A673 (cell line): ENCODE measurements around the gene KIF17. TPM values are rescaled to one million over a fixed set of nuclear protein-coding genes. Genes with fewer than 3 reads are reported as not detected.

Experiments used
- BruUV-seq: library from RNA; stranded (reverse); fragments of 400-500 nt; replicated peaks from 2 replicates; lab custom pipeline; 2021; lab: Mats Ljungman, UMichigan
- CTCF ChIA-PET: fragments of 300-600 bp; sonication (Branson Sonifier 250); formaldehyde crosslinking; loops from one replicate; lab custom pipeline; 2022; ENCODE audit warnings: antibody characterized with exemption; lab: Charles Lee
- POLR2A ChIA-PET: fragments of 300-600 bp; sonication (Branson Sonifier 250); formaldehyde crosslinking; loops from one replicate; lab custom pipeline; 2022; ENCODE audit warnings: antibody characterized with exemption; ENCODE audit not compliant: low non-redundant PET; lab: Charles Lee
- DNase-seq: peaks from one replicate; pipeline ENCODE4 v3.0.0-alpha.2; 2015; ENCODE audit warnings: low spot score
- H3K27ac ChIP-seq: fragments of 200-600 bp; sonication (generic); 2 replicates; pipeline ENCODE4 v1.5.1; 2016; ENCODE audit warnings: mixed run types, low read depth, mild to moderate bottlenecking, mixed read lengths, antibody characterized with exemption, low read length; ENCODE audit not compliant: poor library complexity, severe bottlenecking
- H3K27me3 ChIP-seq: fragments of 200-600 bp; sonication (generic); replicated peaks from 2 replicates; pipeline ENCODE4 v1.6.1; 2017; ENCODE audit warnings: mixed run types, low read depth, mild to moderate bottlenecking, mixed read lengths, antibody characterized with exemption, low read length; ENCODE audit not compliant: insufficient read depth, poor library complexity
- H3K36me3 ChIP-seq: fragments of 200-600 bp; sonication (generic); 2 replicates; pipeline ENCODE4 v1.6.1; 2016; ENCODE audit warnings: mixed run types, mild to moderate bottlenecking, mixed read lengths, antibody characterized with exemption, low read length; ENCODE audit not compliant: insufficient read depth, poor library complexity, severe bottlenecking
- H3K4me1 ChIP-seq: fragments of 200-600 bp; sonication (generic); 2 replicates; pipeline ENCODE4 v1.6.1; 2017; ENCODE audit warnings: mixed run types, mild to moderate bottlenecking, mixed read lengths, antibody characterized with exemption, low read length; ENCODE audit not compliant: insufficient read depth, poor library complexity, severe bottlenecking
- H3K4me3 ChIP-seq: fragments of 200-600 bp; sonication (generic); 2 replicates; pipeline ENCODE4 v1.5.1; 2016; ENCODE audit warnings: low read depth, mixed run types, mild to moderate bottlenecking, mixed read lengths, low read length; ENCODE audit not compliant: poor library complexity, severe bottlenecking
- H3K9me3 ChIP-seq: fragments of 200-600 bp; sonication (generic); 2 replicates; pipeline ENCODE4 v1.6.1; 2016; ENCODE audit warnings: mixed run types, low read depth, mild to moderate bottlenecking, mixed read lengths, antibody characterized with exemption, low read length; ENCODE audit not compliant: poor library complexity, severe bottlenecking
- CTCF ChIP-seq: fragments of 300-800, 200-600 bp; sonication (generic); conservative IDR thresholded peaks from 2 replicates; pipeline ENCODE4 v1.5.1; 2017; ENCODE audit warnings: low read depth, mild to moderate bottlenecking, antibody characterized with exemption, low read length, moderate library complexity, mixed read lengths
- EZH2 ChIP-seq: fragments of 200-600 bp; sonication (generic); IDR thresholded peaks from 2 replicates; pipeline ENCODE4 v1.6.1; 2017; ENCODE audit warnings: borderline replicate concordance, low read depth, mild to moderate bottlenecking, mixed read lengths, antibody characterized with exemption, low read length; ENCODE audit not compliant: poor library complexity, severe bottlenecking
- intact Hi-C: fragments of 100-400 bp; cut with micrococcal nuclease; formaldehyde crosslinking; loops from one replicate; pipeline ENCODE4 v1.10.0; 2022; ENCODE audit not compliant: unreplicated experiment
- total RNA-seq: library from RNA; stranded (reverse); gene quantifications from 2 replicates; pipeline ENCODE4 v1.2.3, GENCODE V29; 2021

KIF17 gene
- total RNA-seq, 1 experiment from 2014 or later: 0.71 TPM

- no peaks in the 10 kb centered on the region for H3K27me3 ChIP-seq
- H3K4me3 ChIP-seq: no peak overlapping the region
- no peak for TF ChIP-seq CTCF
- no peak for TF ChIP-seq EZH2
- H3K27ac ChIP-seq: no peak overlapping the region
- ChIA-PET CTCF (no interaction called here), POLR2A (no interaction called here)
- intact Hi-C loops: no loop called here
- no peaks in the 10 kb centered on the region for H3K36me3 ChIP-seq
- BruUV-seq: no TSS peak
- no peaks in the 10 kb centered on the region for H3K4me1 ChIP-seq
- no peaks in the 10 kb centered on the region for H3K9me3 ChIP-seq
- no peak for DNase-seq
Observed at GRCh38 chr1:20685741-20686140, 32.1 kb downstream of the KIF17 start.

GRCh38 chr1:20685099-20685662 lies 32.6 kb downstream of the KIF17 start:
- Histone ChIP-seq H3K4me1 (no peaks in the 10 kb centered on the region), H3K9me3 (no peaks in the 10 kb centered on the region), H3K36me3 (no peaks in the 10 kb centered on the region), H3K27me3 (no peaks in the 10 kb centered on the region), H3K27ac (no peak overlapping the region), H3K4me3 (no peak overlapping the region)
- DNase-seq: no peak
- TF ChIP-seq EZH2 (no peak), CTCF (no peak)
- POLR2A ChIA-PET: no interaction called here
- BruUV-seq: no TSS peak
- CTCF ChIA-PET: no interaction called here
- intact Hi-C loops: no loop called here

GRCh38 chr1:20684651-20685050 lies 33.2 kb downstream of the KIF17 start:
- H3K9me3 ChIP-seq: no peaks in the 10 kb centered on the region
- TF ChIP-seq CTCF (no peak), EZH2 (no peak)
- H3K27me3 ChIP-seq: no peaks in the 10 kb centered on the region
- intact Hi-C loops: no loop called here
- BruUV-seq: no TSS peak
- H3K4me3 ChIP-seq: no peak overlapping the region
- H3K36me3 ChIP-seq: no peaks in the 10 kb centered on the region
- no peak overlapping the region for H3K27ac ChIP-seq
- ChIA-PET CTCF (no interaction called here), POLR2A (no interaction called here)
- H3K4me1 ChIP-seq: no peaks in the 10 kb centered on the region
- no peak for DNase-seq
